IMR-90 (cell line): ENCODE results near the gene RASGRP3. TPM values are rescaled to one million over a fixed set of nuclear protein-coding genes. Genes with fewer than 3 reads are reported as not detected.

ENCODE experiments used
- ATAC-seq: fragments of 200-7000 bp; cut with Tn5 transposase; 2 replicates; pipeline ENCODE4 v1.9.1; 2020; ENCODE audit warnings: low read depth, mild to moderate bottlenecking, moderate library complexity
- BruUV-seq: library from RNA; stranded (reverse); fragments of 400-500 nt; replicated peaks from 2 replicates; lab custom pipeline; 2021; lab: Mats Ljungman, UMichigan
- CTCF ChIA-PET: fragments of 300-600 bp; formaldehyde crosslinking; extraction: SDS; loops from one replicate; lab custom pipeline; 2021; ENCODE audit warnings: antibody characterized with exemption; lab: Yijun Ruan, JAX
- POLR2A ChIA-PET: fragments of 300-600 bp; sonication (Branson Sonifier 250); formaldehyde crosslinking; loops from one replicate; lab custom pipeline; 2022; ENCODE audit warnings: antibody characterized with exemption; ENCODE audit not compliant: unreplicated experiment; lab: Charles Lee
- DNase-seq: peaks from one replicate; pipeline ENCODE4 v3.0.0; 2013
- H2AFZ ChIP-seq: replicated peaks from 2 replicates; pipeline ENCODE3; 2013; ENCODE audit warnings: low read length, mild to moderate bottlenecking; ENCODE audit not compliant: poor library complexity
- H2AK5ac ChIP-seq: 2 replicates; pipeline ENCODE4 v1.6.1; 2013; ENCODE audit warnings: low read depth, low read length, inconsistent platforms
- H2AK9ac ChIP-seq: replicated peaks from 2 replicates; pipeline ENCODE3; 2013; ENCODE audit warnings: mild to moderate bottlenecking, low read depth, low read length, moderate library complexity; ENCODE audit not compliant: poor library complexity
- H2BK120ac ChIP-seq: 2 replicates; pipeline ENCODE4 v1.6.1; 2013; ENCODE audit warnings: low read depth, low read length, inconsistent platforms
- H2BK15ac ChIP-seq: 3 replicates; pipeline ENCODE4 v1.6.1; 2013; ENCODE audit warnings: low read depth, low read length, inconsistent platforms
- H2BK20ac ChIP-seq: 2 replicates; pipeline ENCODE4 v1.6.1; 2013; ENCODE audit warnings: low read depth, mild to moderate bottlenecking, inconsistent platforms, low read length, moderate library complexity
- H2BK5ac ChIP-seq: 2 replicates; pipeline ENCODE4 v1.6.1; 2013; ENCODE audit warnings: mild to moderate bottlenecking, low read depth, low read length, inconsistent platforms; ENCODE audit not compliant: poor library complexity, severe bottlenecking
- H3K14ac ChIP-seq: replicated peaks from 2 replicates; pipeline ENCODE4 v1.6.1; 2013; ENCODE audit warnings: low read depth, low read length, inconsistent platforms
- H3K18ac ChIP-seq: 2 replicates; pipeline ENCODE4 v1.6.1; 2013; ENCODE audit warnings: low read depth, low read length, control low read depth
- H3K23ac ChIP-seq: 2 replicates; pipeline ENCODE4 v1.6.1; 2013; ENCODE audit warnings: low read depth, low read length, inconsistent platforms
- H3K27ac ChIP-seq: 2 replicates; pipeline ENCODE4 v1.5.1; 2013; ENCODE audit warnings: mild to moderate bottlenecking, control low read depth, low read length; ENCODE audit not compliant: insufficient read depth
- H3K27me3 ChIP-seq: 2 replicates; pipeline ENCODE4 v1.6.1; 2013; ENCODE audit warnings: low read length; ENCODE audit not compliant: control insufficient read depth, insufficient read depth
- H3K36me3 ChIP-seq: 2 replicates; pipeline ENCODE4 v1.6.1; 2013; ENCODE audit warnings: low read length, mixed read lengths; ENCODE audit not compliant: control insufficient read depth, insufficient read depth
- H3K4ac ChIP-seq: 2 replicates; pipeline ENCODE4 v1.6.1; 2013; ENCODE audit warnings: low read depth, low read length, inconsistent platforms
- H3K4me1 ChIP-seq: 2 replicates; pipeline ENCODE4 v1.6.1; 2013; ENCODE audit warnings: low read length, mixed read lengths; ENCODE audit not compliant: control insufficient read depth, insufficient read depth
- H3K4me2 ChIP-seq: 2 replicates; pipeline ENCODE4 v1.6.1; 2013; ENCODE audit warnings: low read depth, mild to moderate bottlenecking, control low read depth, low read length, moderate library complexity
- H3K4me3 ChIP-seq: 2 replicates; pipeline ENCODE4 v1.5.1; 2013; ENCODE audit warnings: low read depth, mild to moderate bottlenecking, control low read depth, low read length, moderate library complexity; ENCODE audit not compliant: insufficient read depth
- H3K56ac ChIP-seq: 2 replicates; pipeline ENCODE4 v1.6.1; 2013; ENCODE audit warnings: low read length, inconsistent platforms; ENCODE audit not compliant: insufficient read depth; ENCODE audit errors: extremely low read depth
- H3K79me1 ChIP-seq, 2 experiments: 2 replicates each; pipeline ENCODE4 v1.6.1; 2013; ENCODE audit warnings: low read length in 2 of 2, inconsistent platforms in 1 of 2, low read depth in 1 of 2
- H3K9ac ChIP-seq: 2 replicates; pipeline ENCODE4 v1.6.1; 2013; ENCODE audit warnings: low read depth, low read length, control low read depth
- H3K9me1 ChIP-seq: 2 replicates; pipeline ENCODE4 v1.6.1; 2013; ENCODE audit warnings: low read length, inconsistent platforms; ENCODE audit not compliant: insufficient read depth
- H3K9me3 ChIP-seq: 2 replicates; pipeline ENCODE4 v1.6.1; 2013; ENCODE audit warnings: low read length; ENCODE audit not compliant: control insufficient read depth, insufficient read depth
- H4K20me1 ChIP-seq: 2 replicates; pipeline ENCODE4 v1.6.1; 2013; ENCODE audit warnings: low read length, inconsistent platforms; ENCODE audit not compliant: insufficient read depth
- H4K5ac ChIP-seq: 2 replicates; pipeline ENCODE4 v1.6.1; 2013; ENCODE audit warnings: mild to moderate bottlenecking, low read depth, low read length, control low read depth
- H4K8ac ChIP-seq, 2 experiments: 2 replicates each; pipeline ENCODE4 v1.6.1; 2013; ENCODE audit warnings: low read depth in 2 of 2, low read length in 2 of 2, control low read depth in 1 of 2, inconsistent platforms in 1 of 2
- H4K91ac ChIP-seq: 2 replicates; pipeline ENCODE4 v1.6.1; 2013; ENCODE audit warnings: low read depth, low read length, inconsistent platforms; ENCODE audit not compliant: insufficient read depth
- CHD1 ChIP-seq: IDR thresholded peaks from 2 replicates; pipeline ENCODE4 v1.6.1; 2012; ENCODE audit warnings: low read depth, low read length, improper control_type of control experiment
- ELK1 ChIP-seq: fragments of 150-350 bp; IDR thresholded peaks from 2 replicates; pipeline ENCODE4 v1.6.1; 2016; ENCODE audit warnings: low read depth, mild to moderate bottlenecking, low read length, moderate library complexity, borderline replicate concordance
- FOS ChIP-seq: fragments of 150-350 bp; IDR thresholded peaks from 2 replicates; pipeline ENCODE4 v1.6.1; 2016; ENCODE audit warnings: low read depth, low read length
- SMC3 ChIP-seq: fragments of 150-350 bp; IDR thresholded peaks from 2 replicates; pipeline ENCODE4 v1.6.1; 2016; ENCODE audit warnings: low read depth, mild to moderate bottlenecking, antibody characterized with exemption, low read length, moderate library complexity
- USF2 ChIP-seq: fragments of 150-350 bp; IDR thresholded peaks from 2 replicates; pipeline ENCODE4 v1.6.1; 2017; ENCODE audit warnings: mild to moderate bottlenecking, antibody characterized with exemption, low read length, low read depth
- WGBS, 2 experiments: methylation state at CpG; one replicate each; pipeline versions ENCODE4 v1.1.5 to v1.1.7; 2013; ENCODE audit warnings: missing lambda C conversion rate in 2 of 2; ENCODE audit not compliant: insufficient read length in 1 of 2; ENCODE audit errors: extremely low coverage in 2 of 2; 5-methylcytosine and 5-hydroxymethylcytosine counted together
- dilution Hi-C: fragments of 300-500 bp; cut with HindIII; formaldehyde crosslinking; loops from one replicate; pipeline ENCODE4 v1.14.3; 2018; ENCODE audit warnings: low sequenced_read_pairs; ENCODE audit not compliant: unreplicated experiment
- in situ Hi-C: fragments of 300-500 bp; cut with MboI; formaldehyde crosslinking; loops from 3 replicates; pipeline ENCODE4 v1.14.3; 2019; ENCODE audit warnings: low sequenced_read_pairs, inconsistent platforms, mixed read lengths
- intact Hi-C: fragments of 100-400 bp; cut with micrococcal nuclease; formaldehyde crosslinking; loops from 2 replicates; pipeline ENCODE4 v1.10.0; 2022
- polyA plus RNA-seq, 3 experiments: library from polyadenylated mRNA; depleted of rRNA; stranded (reverse); fragments of >200 nt; gene quantifications; 2 replicates each; pipeline ENCODE4 v1.2.3, GENCODE V29; 2012; ENCODE audit warnings: low replicate concordance in 1 of 3
- total RNA-seq: library from RNA; depleted of rRNA; stranded (reverse); fragments of >200 nt; gene quantifications from 2 replicates; pipeline ENCODE4 v1.2.3, GENCODE V29; 2012

Gene RASGRP3
- total and polyA plus RNA-seq, 2 of the 4 experiments (the other 2 are of a cell fraction): 1.7 to 3.0 TPM

GRCh38 chr2:33535421-33535820 lies 59.0 kb downstream of the RASGRP3 start:
- H2BK15ac ChIP-seq: no peak overlapping the region
- H3K4ac ChIP-seq: no peak overlapping the region
- POLR2A ChIA-PET: no interaction called here
- H3K36me3 ChIP-seq: no peaks in the 10 kb centered on the region
- H4K8ac ChIP-seq: no peak overlapping the region
- H2AFZ ChIP-seq: no peak overlapping the region
- H3K79me1 ChIP-seq: no peaks in the 10 kb centered on the region
- no peak overlapping the region for H2BK5ac ChIP-seq
- no peaks in the 10 kb centered on the region for H4K20me1 ChIP-seq
- H3K18ac ChIP-seq: no peak overlapping the region
- no peak overlapping the region for H2BK20ac ChIP-seq
- H3K9ac ChIP-seq: no peak overlapping the region
- no peak overlapping the region for H3K23ac ChIP-seq
- H2BK120ac ChIP-seq: no peak overlapping the region
- in situ Hi-C loops (no loop called here), dilution Hi-C loops (no loop called here), intact Hi-C loops (no loop called here)
- no TSS peak for BruUV-seq
- no peaks in the 10 kb centered on the region for H3K27me3 ChIP-seq
- H3K9me1 ChIP-seq: peaks cover 6% of the 10 kb centered on the region; the same call in 1 of the 2 replicates
- no peak overlapping the region for H3K56ac ChIP-seq
- no peak overlapping the region for H4K5ac ChIP-seq
- H3K4me3 ChIP-seq: no peak overlapping the region
- no peak overlapping the region for H2AK5ac ChIP-seq
- no peak overlapping the region for H3K27ac ChIP-seq
- peaks cover 5% of the 10 kb centered on the region for H3K4me1 ChIP-seq
- 83% methylated on average over 2 of the region's 3 CpGs; no CpG with 5 or more reads in 1 of the 2 experiments for WGBS, 2 experiments
- no peaks in the 10 kb centered on the region for H3K9me3 ChIP-seq
- no peak for TF ChIP-seq FOS
- TF ChIP-seq CHD1: no peak
- no peak for TF ChIP-seq USF2
- TF ChIP-seq ELK1: no peak
- no peak for TF ChIP-seq SMC3
- H3K14ac ChIP-seq: no peak overlapping the region
- ATAC-seq (no peak), DNase-seq (no peak)
- no peak overlapping the region for H3K4me2 ChIP-seq
- no peak overlapping the region for H4K91ac ChIP-seq
- no peak overlapping the region for H2AK9ac ChIP-seq
- CTCF ChIA-PET: interaction anchor here (1.2 kb wide), 1 partner anchor 55 kb away, joined by 3 read pairs; no protein-coding TSS in a partner anchor
